Type B pancreatic cell (in vitro differentiated cells): ENCODE results near the gene MALRD1. TPM values are rescaled to one million over a fixed set of nuclear protein-coding genes. Genes with fewer than 3 reads are reported as not detected.

Source experiments
- DNase-seq: peaks from one replicate; pipeline ENCODE4 v3.0.0; 2021; ENCODE audit warnings: mixed read lengths; ENCODE audit not compliant: unreplicated experiment; ENCODE audit errors: extremely low spot score
- H3K27ac Mint-ChIP-seq: 2 replicates; pipeline ENCODE4 v1.8.0; 2021; ENCODE audit warnings: mild to moderate bottlenecking, mixed read lengths
- H3K27me3 Mint-ChIP-seq: 2 replicates; pipeline ENCODE4 v1.8.0; 2021; ENCODE audit warnings: mixed read lengths
- H3K36me3 Mint-ChIP-seq: 2 replicates; pipeline ENCODE4 v1.8.0; 2021; ENCODE audit warnings: mixed read lengths
- H3K4me1 Mint-ChIP-seq: one replicate; pipeline ENCODE4 v1.8.0; 2021; ENCODE audit warnings: mixed read lengths; ENCODE audit not compliant: unreplicated experiment
- H3K4me3 Mint-ChIP-seq: 2 replicates; pipeline ENCODE4 v1.8.0; 2021; ENCODE audit warnings: mild to moderate bottlenecking, mixed read lengths
- H3K9me3 Mint-ChIP-seq: 2 replicates; pipeline ENCODE4 v1.8.0; 2021; ENCODE audit warnings: mixed read lengths
- total RNA-seq: library from RNA; stranded (reverse); gene quantifications from 2 replicates; pipeline ENCODE4 v1.2.1, GENCODE V29; 2021; ENCODE audit warnings: low replicate concordance
- TF ChIP-seq, protein P1 (sequence below): fragments of 200-600 bp; sonication (generic); conservative IDR thresholded peaks from 2 replicates; pipeline ENCODE4 v1.5.0; 2021; ENCODE audit warnings: antibody characterized with exemption, mild to moderate bottlenecking

Gene MALRD1
- total RNA-seq, 1 donor from 2014 or later, result 1.4 TPM

DNA sequence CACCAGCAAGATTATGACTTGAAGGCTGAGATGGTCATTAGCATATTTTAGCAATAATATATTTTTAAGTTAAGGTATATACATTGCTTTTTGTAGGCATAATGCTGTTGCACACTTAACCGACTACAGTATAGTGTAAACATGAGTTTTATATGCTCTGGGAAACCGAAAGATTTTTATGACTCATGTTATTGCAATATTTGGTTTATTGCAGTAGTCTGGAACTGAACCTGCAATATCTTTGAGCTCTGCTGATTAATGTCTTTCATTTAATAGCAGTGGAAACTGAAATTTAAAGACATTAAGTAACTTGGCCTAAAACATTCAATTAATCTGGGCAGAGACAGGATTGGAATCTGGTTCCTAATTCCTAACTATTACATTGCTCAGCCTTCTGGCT, 500.9 kb downstream of the MALRD1 start:
- no peaks in the 10 kb centered on the region for H3K4me1 Mint-ChIP-seq
- no peaks in the 10 kb centered on the region for H3K27me3 Mint-ChIP-seq
- TF ChIP-seq, protein P1, sequence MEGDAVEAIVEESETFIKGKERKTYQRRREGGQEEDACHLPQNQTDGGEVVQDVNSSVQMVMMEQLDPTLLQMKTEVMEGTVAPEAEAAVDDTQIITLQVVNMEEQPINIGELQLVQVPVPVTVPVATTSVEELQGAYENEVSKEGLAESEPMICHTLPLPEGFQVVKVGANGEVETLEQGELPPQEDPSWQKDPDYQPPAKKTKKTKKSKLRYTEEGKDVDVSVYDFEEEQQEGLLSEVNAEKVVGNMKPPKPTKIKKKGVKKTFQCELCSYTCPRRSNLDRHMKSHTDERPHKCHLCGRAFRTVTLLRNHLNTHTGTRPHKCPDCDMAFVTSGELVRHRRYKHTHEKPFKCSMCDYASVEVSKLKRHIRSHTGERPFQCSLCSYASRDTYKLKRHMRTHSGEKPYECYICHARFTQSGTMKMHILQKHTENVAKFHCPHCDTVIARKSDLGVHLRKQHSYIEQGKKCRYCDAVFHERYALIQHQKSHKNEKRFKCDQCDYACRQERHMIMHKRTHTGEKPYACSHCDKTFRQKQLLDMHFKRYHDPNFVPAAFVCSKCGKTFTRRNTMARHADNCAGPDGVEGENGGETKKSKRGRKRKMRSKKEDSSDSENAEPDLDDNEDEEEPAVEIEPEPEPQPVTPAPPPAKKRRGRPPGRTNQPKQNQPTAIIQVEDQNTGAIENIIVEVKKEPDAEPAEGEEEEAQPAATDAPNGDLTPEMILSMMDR, result no peak
- no peaks in the 10 kb centered on the region for H3K9me3 Mint-ChIP-seq
- DNase-seq, result no peak
- H3K4me3 Mint-ChIP-seq, result no peak overlapping the region
- no peak overlapping the region for H3K27ac Mint-ChIP-seq
- no peaks in the 10 kb centered on the region for H3K36me3 Mint-ChIP-seq

DNA sequence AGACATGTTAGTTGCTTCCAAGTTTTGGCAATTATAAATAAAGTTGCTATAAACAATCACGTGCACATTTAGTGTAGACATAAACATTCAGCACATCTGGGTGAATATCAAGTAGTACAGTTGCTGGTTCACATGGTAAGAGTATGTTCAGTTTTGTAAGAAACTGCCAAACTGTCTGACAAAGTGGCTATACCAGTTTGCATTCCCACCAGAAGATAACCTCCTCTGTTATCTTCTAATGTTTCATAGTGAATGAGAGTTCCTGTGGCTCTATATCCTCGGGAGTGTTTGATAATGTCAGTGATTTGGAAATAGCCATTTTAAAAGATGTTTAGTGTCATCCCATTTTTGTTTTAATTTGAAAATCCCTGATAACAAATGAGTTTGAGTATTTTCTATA, 508.1 kb downstream of the MALRD1 start:
- DNase-seq, result no peak
- Mint-ChIP-seq H3K4me3 (no peak overlapping the region), H3K27ac (no peak overlapping the region), H3K4me1 (no peaks in the 10 kb centered on the region), H3K36me3 (no peaks in the 10 kb centered on the region), H3K9me3 (no peaks in the 10 kb centered on the region), H3K27me3 (no peaks in the 10 kb centered on the region)
- TF ChIP-seq, protein P1, result no peak

DNA sequence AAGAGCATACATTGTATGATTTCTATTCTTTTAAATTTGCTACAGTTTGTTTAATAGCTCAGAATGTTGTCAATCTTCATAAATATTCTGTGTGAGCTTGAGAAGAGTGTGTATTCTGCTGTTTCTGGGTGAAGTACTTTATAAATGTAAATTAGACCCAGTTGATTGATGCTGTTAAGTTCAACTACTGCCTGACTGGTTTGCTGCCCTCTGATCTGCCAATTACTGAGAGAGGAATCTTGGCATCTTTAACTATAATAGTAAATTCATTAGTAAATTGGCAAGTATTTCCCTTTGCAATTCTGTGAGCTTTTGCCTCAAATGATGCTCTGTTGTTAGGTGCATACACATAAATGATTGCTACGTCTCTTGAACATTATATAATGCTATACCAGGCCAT, 512.6 kb downstream of the MALRD1 start:
- TF ChIP-seq, protein P1, result no peak
- Mint-ChIP-seq H3K27me3 (no peaks in the 10 kb centered on the region), H3K9me3 (no peaks in the 10 kb centered on the region), H3K4me3 (no peak overlapping the region), H3K36me3 (no peaks in the 10 kb centered on the region), H3K27ac (no peak overlapping the region), H3K4me1 (no peaks in the 10 kb centered on the region)
- DNase-seq, result no peak

DNA sequence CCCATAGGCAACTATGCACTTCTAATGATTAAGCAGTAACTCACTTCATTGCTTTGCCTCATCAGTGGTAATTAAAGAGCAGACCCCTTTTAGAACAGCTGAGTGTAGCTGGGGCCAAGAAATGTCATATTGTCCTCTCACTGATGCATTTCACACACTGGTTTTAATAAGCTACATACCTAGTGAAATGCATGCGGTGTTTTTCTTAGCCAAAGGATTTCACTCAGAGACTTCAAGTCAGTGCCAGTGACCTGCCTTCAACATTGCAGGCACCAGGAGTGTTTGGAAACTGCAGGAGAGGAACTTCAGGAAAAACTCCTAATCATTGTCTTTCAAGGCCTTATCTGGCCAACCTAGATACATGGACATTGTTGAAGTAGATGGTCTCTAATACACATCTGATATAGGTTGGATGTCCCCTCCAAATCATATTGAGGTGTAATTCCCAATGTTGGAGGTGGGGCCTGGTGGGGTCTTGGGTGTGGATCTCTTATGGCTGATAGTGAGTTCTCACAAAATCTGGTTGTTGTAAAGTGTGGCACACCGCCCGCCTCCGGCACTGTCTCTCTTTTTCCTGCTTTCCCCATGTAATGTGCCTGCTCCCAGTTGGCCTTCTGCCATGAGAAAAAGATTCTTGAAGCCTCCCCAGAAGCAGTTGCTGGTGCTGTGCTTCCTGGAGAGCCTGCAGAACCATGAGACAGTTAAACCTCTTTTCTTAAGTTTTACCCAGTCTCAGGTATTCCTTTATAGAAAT, 515.0 kb downstream of the MALRD1 start:
- TF ChIP-seq, protein P1, result no peak
- Mint-ChIP-seq H3K27ac (no peak overlapping the region), H3K4me3 (no peak overlapping the region)

DNA sequence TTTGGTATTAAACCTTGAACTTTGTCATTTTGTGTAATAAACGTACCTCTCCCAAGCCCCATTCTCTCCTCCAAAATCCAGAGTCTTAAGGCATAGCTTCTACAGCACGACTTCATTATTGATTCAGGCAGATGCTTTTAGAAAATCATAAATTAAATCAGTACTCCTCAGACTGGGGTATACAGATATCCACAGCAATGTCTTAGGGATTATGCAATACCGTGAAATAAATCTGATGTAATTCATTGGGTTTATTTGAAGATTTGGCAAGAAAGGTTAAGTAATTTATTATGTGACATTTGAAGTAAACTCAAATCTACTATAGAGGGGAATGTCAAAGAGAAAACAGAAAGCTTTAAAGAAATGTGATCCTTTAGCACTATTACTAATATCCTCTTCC, 521.5 kb downstream of the MALRD1 start:
- no peaks in the 10 kb centered on the region for H3K27me3 Mint-ChIP-seq
- peaks cover 5% of the 10 kb centered on the region for H3K4me1 Mint-ChIP-seq
- TF ChIP-seq, protein P1, result no peak
- no peaks in the 10 kb centered on the region for H3K36me3 Mint-ChIP-seq
- peaks cover 5% of the 10 kb centered on the region for H3K9me3 Mint-ChIP-seq
- no peak overlapping the region for H3K4me3 Mint-ChIP-seq
- no peak overlapping the region for H3K27ac Mint-ChIP-seq
- no peak for DNase-seq

More for the DNA sequence above, 515.0 kb downstream of the MALRD1 start:
- no peaks in the 10 kb centered on the region for H3K36me3 Mint-ChIP-seq
- H3K4me1 Mint-ChIP-seq, result no peaks in the 10 kb centered on the region
- DNase-seq, result no peak
- no peaks in the 10 kb centered on the region for H3K9me3 Mint-ChIP-seq
- no peaks in the 10 kb centered on the region for H3K27me3 Mint-ChIP-seq

DNA sequence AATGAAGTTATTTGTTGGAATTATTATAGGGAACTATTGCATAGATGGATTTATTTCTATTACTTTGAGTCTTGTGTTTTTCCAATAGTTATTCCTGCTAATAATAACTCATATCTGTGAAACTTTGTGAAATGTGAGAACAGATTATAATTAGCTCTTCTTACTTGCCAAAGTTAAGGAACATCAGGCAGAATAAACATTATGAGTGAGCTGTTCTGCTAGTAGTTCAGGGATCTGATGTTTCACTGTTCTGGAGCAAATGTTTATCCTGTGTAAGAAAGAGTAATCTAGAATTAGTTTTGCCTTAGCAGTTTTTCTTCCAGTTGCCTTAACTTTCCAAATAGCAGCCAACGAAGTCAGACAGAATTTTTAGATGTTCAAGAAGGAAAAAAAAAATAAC, 522.4 kb downstream of the MALRD1 start:
- no peak overlapping the region for H3K27ac Mint-ChIP-seq
- no peak overlapping the region for H3K4me3 Mint-ChIP-seq
- TF ChIP-seq, protein P1, result no peak
- H3K36me3 Mint-ChIP-seq, result no peaks in the 10 kb centered on the region
- peaks cover 5% of the 10 kb centered on the region for H3K4me1 Mint-ChIP-seq
- no peaks in the 10 kb centered on the region for H3K27me3 Mint-ChIP-seq
- no peak for DNase-seq
- H3K9me3 Mint-ChIP-seq, result peaks cover 5% of the 10 kb centered on the region
